HEK293 (cell line): ENCODE measurements around the gene SMAD2.

ENCODE experiments used
- CTCF ChIA-PET: fragments of 350-600 bp; formaldehyde crosslinking; extraction: SDS; loops from one replicate; lab custom pipeline; 2021; ENCODE audit warnings: antibody characterized with exemption; lab: Yijun Ruan, JAX
- POLR2A ChIA-PET: fragments of 300-600 bp; formaldehyde crosslinking; extraction: SDS; loops from one replicate; lab custom pipeline; 2020; ENCODE audit warnings: antibody characterized with exemption, inconsistent platforms; lab: Yijun Ruan, JAX
- H3K27ac ChIP-seq: fragments of 200-500 bp; sonication (Bioruptor generic); 2 replicates; pipeline ENCODE4 v1.5.1; 2014; ENCODE audit warnings: low read depth, low read length, control low read depth, inconsistent platforms; ENCODE audit errors: extremely low read depth
- H3K36me3 ChIP-seq, 2 experiments: fragments of 200-500 bp in 1 of 2; sonication (Bioruptor generic) in 1 of 2; 1 replicate in 1 of 2; 2 replicates in 1 of 2; pipeline ENCODE4 v1.5.1; 2014 to 2017; ENCODE audit warnings: inconsistent platforms in 2 of 2, low read length in 2 of 2; ENCODE audit not compliant: control insufficient read depth in 2 of 2, insufficient read depth in 1 of 2
- H3K4me1 ChIP-seq: fragments of 200-500 bp; sonication (Bioruptor generic); 2 replicates; pipeline ENCODE4 v1.5.1; 2014; ENCODE audit warnings: mild to moderate bottlenecking, low read length, inconsistent platforms; ENCODE audit not compliant: control insufficient read depth, insufficient read depth
- H3K4me3 ChIP-seq: 2 replicates; pipeline ENCODE4 v1.5.1; 2011; ENCODE audit warnings: low read depth, mild to moderate bottlenecking, control low read depth, low read length, moderate library complexity
- H3K9me3 ChIP-seq: fragments of 200-500 bp; sonication (Bioruptor generic); 2 replicates; pipeline ENCODE4 v1.5.1; 2014; ENCODE audit warnings: low read depth, low read length, inconsistent platforms; ENCODE audit not compliant: control insufficient read depth, insufficient read depth
- GLI4 ChIP-seq: fragments of 450-650 bp; formaldehyde crosslinking; IDR thresholded peaks from 2 replicates; pipeline ENCODE4 v1.5.1; 2016; ENCODE audit warnings: missing biosample characterization, missing genetic modification characterization
- GLIS1 ChIP-seq: fragments of 450-650 bp; formaldehyde crosslinking; IDR thresholded peaks from 2 replicates; pipeline ENCODE4 v1.5.1; 2016; ENCODE audit warnings: missing biosample characterization, missing genetic modification characterization
- IKZF3 ChIP-seq: fragments of 450-650 bp; IDR thresholded peaks from 2 replicates; pipeline ENCODE4 v1.5.0; 2018; ENCODE audit warnings: missing biosample characterization, mild to moderate bottlenecking, missing genetic modification characterization, moderate library complexity
- MEIS1 ChIP-seq: sonication (generic); formaldehyde crosslinking; IDR thresholded peaks from 2 replicates; pipeline ENCODE4 v1.8.1; 2022; ENCODE audit warnings: missing genetic modification reagents, mild to moderate bottlenecking, borderline replicate concordance
- PRDM1 ChIP-seq: fragments of 450-650 bp; formaldehyde crosslinking; IDR thresholded peaks from 2 replicates; pipeline ENCODE4; 2016; ENCODE audit warnings: missing biosample characterization, missing genetic modification characterization
- REPIN1 ChIP-seq: fragments of 450-650 bp; formaldehyde crosslinking; IDR thresholded peaks from 2 replicates; pipeline ENCODE4 v1.5.1; 2017; ENCODE audit warnings: missing biosample characterization, missing genetic modification characterization, low read depth
- SP7 ChIP-seq: fragments of 450-650 bp; formaldehyde crosslinking; IDR thresholded peaks from 2 replicates; pipeline ENCODE4 v1.5.1; 2016; ENCODE audit warnings: missing biosample characterization, missing genetic modification characterization
- TCF7L2 ChIP-seq: IDR thresholded peaks from 2 replicates; pipeline ENCODE4 v1.6.1; 2011; ENCODE audit warnings: low read depth, mild to moderate bottlenecking, inconsistent platforms, low read length, moderate library complexity, borderline replicate concordance
- ZBTB17 ChIP-seq: fragments of 450-650 bp; formaldehyde crosslinking; IDR thresholded peaks from 2 replicates; pipeline ENCODE4 v1.5.1; 2016; ENCODE audit warnings: missing biosample characterization, missing genetic modification characterization
- ZFP69B ChIP-seq: fragments of 450-650 bp; formaldehyde crosslinking; IDR thresholded peaks from 2 replicates; pipeline ENCODE4 v1.5.1; 2016; ENCODE audit warnings: missing biosample characterization, missing genetic modification characterization
- ZNF157 ChIP-seq: fragments of 450-650 bp; formaldehyde crosslinking; IDR thresholded peaks from 2 replicates; pipeline ENCODE4 v1.5.1; 2016; ENCODE audit warnings: missing biosample characterization, missing genetic modification characterization
- ZNF16 ChIP-seq: fragments of 450-650 bp; formaldehyde crosslinking; IDR thresholded peaks from 2 replicates; pipeline ENCODE4 v1.5.1; 2016; ENCODE audit warnings: low read depth, missing biosample characterization, missing genetic modification characterization
- ZNF202 ChIP-seq: fragments of 450-650 bp; formaldehyde crosslinking; IDR thresholded peaks from 2 replicates; pipeline ENCODE4 v1.5.1; 2016; ENCODE audit warnings: missing biosample characterization, missing genetic modification characterization, borderline replicate concordance
- ZNF223 ChIP-seq: fragments of 450-650 bp; formaldehyde crosslinking; IDR thresholded peaks from 2 replicates; pipeline ENCODE4 v1.5.1; 2016; ENCODE audit warnings: missing biosample characterization, missing genetic modification characterization
- ZNF350 ChIP-seq: fragments of 450-650 bp; formaldehyde crosslinking; IDR thresholded peaks from 2 replicates; pipeline ENCODE4 v1.5.0; 2017; ENCODE audit warnings: missing biosample characterization, mild to moderate bottlenecking, missing genetic modification characterization
- ZNF354C ChIP-seq: fragments of 450-650 bp; formaldehyde crosslinking; IDR thresholded peaks from 2 replicates; pipeline ENCODE4 v1.5.1; 2016; ENCODE audit warnings: missing biosample characterization, missing genetic modification characterization, low read depth, borderline replicate concordance
- ZNF416 ChIP-seq: fragments of 450-650 bp; formaldehyde crosslinking; IDR thresholded peaks from 2 replicates; pipeline ENCODE4 v1.5.1; 2016; ENCODE audit warnings: missing biosample characterization, missing genetic modification characterization
- ZNF544 ChIP-seq: fragments of 450-650 bp; formaldehyde crosslinking; IDR thresholded peaks from 2 replicates; pipeline ENCODE4 v1.5.0; 2017; ENCODE audit warnings: missing biosample characterization, missing genetic modification characterization
- ZNF654 ChIP-seq: fragments of 450-650 bp; formaldehyde crosslinking; IDR thresholded peaks from 2 replicates; pipeline ENCODE4 v1.5.1; 2016; ENCODE audit warnings: low read depth, missing biosample characterization, missing genetic modification characterization
- ZNF670 ChIP-seq: fragments of 450-650 bp; formaldehyde crosslinking; IDR thresholded peaks from 2 replicates; pipeline ENCODE4 v1.5.1; 2016; ENCODE audit warnings: missing biosample characterization, missing genetic modification characterization, low read depth
- ZNF837 ChIP-seq: fragments of 450-650 bp; formaldehyde crosslinking; IDR thresholded peaks from 2 replicates; pipeline ENCODE4 v1.5.1; 2016; ENCODE audit warnings: missing biosample characterization, missing genetic modification characterization
- TF ChIP-seq, protein P1 (sequence below): fragments of 450-650 bp; formaldehyde crosslinking; conservative IDR thresholded peaks from 2 replicates; pipeline ENCODE4 v1.5.1; 2016; ENCODE audit warnings: low read depth, missing biosample characterization, missing genetic modification characterization
- TF ChIP-seq, protein P2 (sequence below): fragments of 450-650 bp; formaldehyde crosslinking; IDR thresholded peaks from 2 replicates; pipeline ENCODE4 v1.5.1; 2016; ENCODE audit warnings: missing biosample characterization, missing genetic modification characterization
- TF ChIP-seq, protein P3 (sequence below): fragments of 450-650 bp; formaldehyde crosslinking; IDR thresholded peaks from 2 replicates; pipeline ENCODE4 v1.5.1; 2016; ENCODE audit warnings: missing biosample characterization, missing genetic modification characterization, borderline replicate concordance
- TF ChIP-seq, protein P4 (sequence below): fragments of 450-650 bp; formaldehyde crosslinking; IDR thresholded peaks from 2 replicates; pipeline ENCODE4 v1.5.1; 2016; ENCODE audit warnings: missing biosample characterization, missing genetic modification characterization

Gene SMAD2

DNA sequence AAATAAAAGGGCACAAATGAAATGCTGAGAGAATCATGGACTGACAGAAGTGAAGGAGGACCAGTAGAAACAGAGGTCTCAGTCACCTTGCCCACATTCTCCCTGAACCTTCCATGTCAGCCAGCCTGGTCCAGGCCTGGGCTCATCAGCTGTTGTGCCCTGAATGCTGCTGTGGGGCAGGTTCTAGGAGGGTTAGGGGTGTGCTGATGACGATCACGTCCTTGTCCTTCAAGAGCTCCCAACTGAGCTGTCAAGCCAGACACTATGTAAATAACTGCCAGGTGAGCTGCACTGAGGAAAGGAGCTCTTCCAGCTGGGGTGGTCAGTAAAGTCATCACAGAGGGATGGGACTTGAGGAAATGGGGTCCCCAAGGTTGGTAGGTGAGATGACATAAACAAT is 156.5 kb downstream of the SMAD2 start:
- CTCF ChIA-PET = interaction anchor here (1.4 to 2.0 kb wide), 3 partner anchors 19 to 248 kb away, joined by 6 read pairs; no protein-coding TSS in a partner anchor
- Histone ChIP-seq H3K27ac (no peak overlapping the region), H3K4me1 (no peaks in the 10 kb centered on the region), H3K4me3 (no peak overlapping the region), H3K36me3 (no peaks in the 10 kb centered on the region), H3K9me3 (no peaks in the 10 kb centered on the region)
- TF ChIP-seq ZBTB17 = no peak
- no peak for TF ChIP-seq GLIS1
- TF ChIP-seq ZNF544 (tag by site-specific recombination) = no peak
- TF ChIP-seq MEIS1 (CRISPR knock-in tag) = no peak
- TF ChIP-seq, protein P1, sequence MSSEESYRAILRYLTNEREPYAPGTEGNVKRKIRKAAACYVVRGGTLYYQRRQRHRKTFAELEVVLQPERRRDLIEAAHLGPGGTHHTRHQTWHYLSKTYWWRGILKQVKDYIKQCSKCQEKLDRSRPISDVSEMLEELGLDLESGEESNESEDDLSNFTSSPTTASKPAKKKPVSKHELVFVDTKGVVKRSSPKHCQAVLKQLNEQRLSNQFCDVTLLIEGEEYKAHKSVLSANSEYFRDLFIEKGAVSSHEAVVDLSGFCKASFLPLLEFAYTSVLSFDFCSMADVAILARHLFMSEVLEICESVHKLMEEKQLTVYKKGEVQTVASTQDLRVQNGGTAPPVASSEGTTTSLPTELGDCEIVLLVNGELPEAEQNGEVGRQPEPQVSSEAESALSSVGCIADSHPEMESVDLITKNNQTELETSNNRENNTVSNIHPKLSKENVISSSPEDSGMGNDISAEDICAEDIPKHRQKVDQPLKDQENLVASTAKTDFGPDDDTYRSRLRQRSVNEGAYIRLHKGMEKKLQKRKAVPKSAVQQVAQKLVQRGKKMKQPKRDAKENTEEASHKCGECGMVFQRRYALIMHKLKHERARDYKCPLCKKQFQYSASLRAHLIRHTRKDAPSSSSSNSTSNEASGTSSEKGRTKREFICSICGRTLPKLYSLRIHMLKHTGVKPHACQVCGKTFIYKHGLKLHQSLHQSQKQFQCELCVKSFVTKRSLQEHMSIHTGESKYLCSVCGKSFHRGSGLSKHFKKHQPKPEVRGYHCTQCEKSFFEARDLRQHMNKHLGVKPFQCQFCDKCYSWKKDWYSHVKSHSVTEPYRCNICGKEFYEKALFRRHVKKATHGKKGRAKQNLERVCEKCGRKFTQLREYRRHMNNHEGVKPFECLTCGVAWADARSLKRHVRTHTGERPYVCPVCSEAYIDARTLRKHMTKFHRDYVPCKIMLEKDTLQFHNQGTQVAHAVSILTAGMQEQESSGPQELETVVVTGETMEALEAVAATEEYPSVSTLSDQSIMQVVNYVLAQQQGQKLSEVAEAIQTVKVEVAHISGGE (tag by site-specific recombination) = no peak
- no peak for TF ChIP-seq ZNF670 (tag by site-specific recombination)
- TF ChIP-seq, protein P2, sequence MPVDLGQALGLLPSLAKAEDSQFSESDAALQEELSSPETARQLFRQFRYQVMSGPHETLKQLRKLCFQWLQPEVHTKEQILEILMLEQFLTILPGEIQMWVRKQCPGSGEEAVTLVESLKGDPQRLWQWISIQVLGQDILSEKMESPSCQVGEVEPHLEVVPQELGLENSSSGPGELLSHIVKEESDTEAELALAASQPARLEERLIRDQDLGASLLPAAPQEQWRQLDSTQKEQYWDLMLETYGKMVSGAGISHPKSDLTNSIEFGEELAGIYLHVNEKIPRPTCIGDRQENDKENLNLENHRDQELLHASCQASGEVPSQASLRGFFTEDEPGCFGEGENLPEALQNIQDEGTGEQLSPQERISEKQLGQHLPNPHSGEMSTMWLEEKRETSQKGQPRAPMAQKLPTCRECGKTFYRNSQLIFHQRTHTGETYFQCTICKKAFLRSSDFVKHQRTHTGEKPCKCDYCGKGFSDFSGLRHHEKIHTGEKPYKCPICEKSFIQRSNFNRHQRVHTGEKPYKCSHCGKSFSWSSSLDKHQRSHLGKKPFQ = no peak
- no peak for TF ChIP-seq ZNF16 (tag by site-specific recombination)
- TF ChIP-seq ZFP69B (tag by site-specific recombination) = no peak
- TF ChIP-seq, protein P3, sequence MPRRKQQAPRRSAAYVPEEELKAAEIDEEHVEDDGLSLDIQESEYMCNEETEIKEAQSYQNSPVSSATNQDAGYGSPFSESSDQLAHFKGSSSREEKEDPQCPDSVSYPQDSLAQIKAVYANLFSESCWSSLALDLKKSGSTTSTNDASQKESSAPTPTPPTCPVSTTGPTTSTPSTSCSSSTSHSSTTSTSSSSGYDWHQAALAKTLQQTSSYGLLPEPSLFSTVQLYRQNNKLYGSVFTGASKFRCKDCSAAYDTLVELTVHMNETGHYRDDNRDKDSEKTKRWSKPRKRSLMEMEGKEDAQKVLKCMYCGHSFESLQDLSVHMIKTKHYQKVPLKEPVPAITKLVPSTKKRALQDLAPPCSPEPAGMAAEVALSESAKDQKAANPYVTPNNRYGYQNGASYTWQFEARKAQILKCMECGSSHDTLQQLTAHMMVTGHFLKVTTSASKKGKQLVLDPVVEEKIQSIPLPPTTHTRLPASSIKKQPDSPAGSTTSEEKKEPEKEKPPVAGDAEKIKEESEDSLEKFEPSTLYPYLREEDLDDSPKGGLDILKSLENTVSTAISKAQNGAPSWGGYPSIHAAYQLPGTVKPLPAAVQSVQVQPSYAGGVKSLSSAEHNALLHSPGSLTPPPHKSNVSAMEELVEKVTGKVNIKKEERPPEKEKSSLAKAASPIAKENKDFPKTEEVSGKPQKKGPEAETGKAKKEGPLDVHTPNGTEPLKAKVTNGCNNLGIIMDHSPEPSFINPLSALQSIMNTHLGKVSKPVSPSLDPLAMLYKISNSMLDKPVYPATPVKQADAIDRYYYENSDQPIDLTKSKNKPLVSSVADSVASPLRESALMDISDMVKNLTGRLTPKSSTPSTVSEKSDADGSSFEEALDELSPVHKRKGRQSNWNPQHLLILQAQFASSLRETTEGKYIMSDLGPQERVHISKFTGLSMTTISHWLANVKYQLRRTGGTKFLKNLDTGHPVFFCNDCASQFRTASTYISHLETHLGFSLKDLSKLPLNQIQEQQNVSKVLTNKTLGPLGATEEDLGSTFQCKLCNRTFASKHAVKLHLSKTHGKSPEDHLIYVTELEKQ (tag by site-specific recombination) = no peak
- TF ChIP-seq SP7 (tag by site-specific recombination) = no peak
- POLR2A ChIA-PET = no interaction called here

DNA sequence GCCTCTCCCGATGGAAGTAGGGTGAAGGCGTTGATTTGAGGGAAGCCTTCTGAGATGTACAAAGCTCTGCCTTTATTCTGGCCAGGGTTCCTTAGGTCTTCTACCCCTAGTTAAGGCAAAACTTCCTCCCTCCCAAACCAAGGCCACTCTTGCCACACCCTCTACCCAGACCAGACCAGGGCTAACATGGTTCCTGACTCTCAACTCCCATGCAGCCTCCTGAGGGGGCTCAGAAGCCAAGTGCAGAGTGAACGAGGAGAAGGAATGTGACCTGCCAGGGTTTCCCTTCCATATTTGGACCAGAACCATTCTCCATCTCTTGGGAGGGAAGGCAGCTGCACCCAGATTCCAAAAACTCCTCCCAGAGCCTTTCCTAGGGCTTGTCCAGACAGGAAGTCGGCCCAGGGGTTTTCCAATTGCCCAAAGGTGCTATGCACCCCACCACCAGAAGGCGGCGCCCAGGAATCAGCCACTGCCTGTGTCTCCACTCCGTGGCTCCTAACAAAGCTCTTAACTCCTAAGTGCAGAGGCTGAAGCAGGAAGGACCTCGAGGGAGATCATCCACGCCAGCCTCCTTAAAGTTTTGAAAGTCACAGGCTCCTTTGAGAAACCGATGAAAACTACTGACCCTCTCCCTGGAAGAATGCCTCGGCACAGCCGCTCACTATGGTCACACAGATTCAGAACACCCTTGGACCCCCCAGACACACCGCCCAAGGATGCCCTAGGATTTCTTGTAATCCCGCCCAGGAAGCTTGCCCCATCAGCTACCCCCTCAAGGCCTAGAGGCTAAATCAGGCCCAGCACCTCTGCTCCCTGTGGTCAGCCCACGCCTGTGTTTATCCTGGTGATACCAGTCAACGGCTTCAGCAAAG is 157.8 kb downstream of the SMAD2 start:
- ChIA-PET CTCF (interaction anchor here (0.6 to 6.6 kb wide), 50 partner anchors 10 to 1243 kb away, joined by 3 to 37 read pairs (median 4); no protein-coding TSS in a partner anchor), POLR2A (no interaction called here)
- Histone ChIP-seq H3K27ac (no peak overlapping the region), H3K9me3 (no peaks in the 10 kb centered on the region), H3K4me1 (no peaks in the 10 kb centered on the region), H3K4me3 (no peak overlapping the region), H3K36me3 (no peaks in the 10 kb centered on the region)
- TF ChIP-seq ZNF354C (no peak), ZNF837 (tag by site-specific recombination) (no peak), ZNF157 (tag by site-specific recombination) (no peak), REPIN1 (tag by site-specific recombination) (no peak), ZNF223 (tag by site-specific recombination) (no peak), ZNF416 (tag by site-specific recombination) (no peak), SP7 (tag by site-specific recombination) (peak; percentile 15; the same call in 1 of the 2 replicates), IKZF3 (tag by site-specific recombination) (peak; percentile 67), GLI4 (tag by site-specific recombination) (no peak), ZNF202 (tag by site-specific recombination) (no peak), TCF7L2 (no peak), PRDM1 (tag by site-specific recombination) (no peak), ZNF654 (tag by site-specific recombination) (peak; percentile 65), ZNF350 (tag by site-specific recombination) (no peak)
- TF ChIP-seq, protein P4, sequence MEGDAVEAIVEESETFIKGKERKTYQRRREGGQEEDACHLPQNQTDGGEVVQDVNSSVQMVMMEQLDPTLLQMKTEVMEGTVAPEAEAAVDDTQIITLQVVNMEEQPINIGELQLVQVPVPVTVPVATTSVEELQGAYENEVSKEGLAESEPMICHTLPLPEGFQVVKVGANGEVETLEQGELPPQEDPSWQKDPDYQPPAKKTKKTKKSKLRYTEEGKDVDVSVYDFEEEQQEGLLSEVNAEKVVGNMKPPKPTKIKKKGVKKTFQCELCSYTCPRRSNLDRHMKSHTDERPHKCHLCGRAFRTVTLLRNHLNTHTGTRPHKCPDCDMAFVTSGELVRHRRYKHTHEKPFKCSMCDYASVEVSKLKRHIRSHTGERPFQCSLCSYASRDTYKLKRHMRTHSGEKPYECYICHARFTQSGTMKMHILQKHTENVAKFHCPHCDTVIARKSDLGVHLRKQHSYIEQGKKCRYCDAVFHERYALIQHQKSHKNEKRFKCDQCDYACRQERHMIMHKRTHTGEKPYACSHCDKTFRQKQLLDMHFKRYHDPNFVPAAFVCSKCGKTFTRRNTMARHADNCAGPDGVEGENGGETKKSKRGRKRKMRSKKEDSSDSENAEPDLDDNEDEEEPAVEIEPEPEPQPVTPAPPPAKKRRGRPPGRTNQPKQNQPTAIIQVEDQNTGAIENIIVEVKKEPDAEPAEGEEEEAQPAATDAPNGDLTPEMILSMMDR (tag by site-specific recombination) = peak; percentile 52; the same call in 1 of the 2 replicates
